Left forelimb (tissue), 1 donor: ENCODE measurements around the gene LHX2.

ENCODE experiments used
- DNase-seq: peaks from one replicate; pipeline ENCODE4 v3.0.0-alpha.2; 2018; ENCODE audit warnings: low spot score

Gene LHX2

DNA sequence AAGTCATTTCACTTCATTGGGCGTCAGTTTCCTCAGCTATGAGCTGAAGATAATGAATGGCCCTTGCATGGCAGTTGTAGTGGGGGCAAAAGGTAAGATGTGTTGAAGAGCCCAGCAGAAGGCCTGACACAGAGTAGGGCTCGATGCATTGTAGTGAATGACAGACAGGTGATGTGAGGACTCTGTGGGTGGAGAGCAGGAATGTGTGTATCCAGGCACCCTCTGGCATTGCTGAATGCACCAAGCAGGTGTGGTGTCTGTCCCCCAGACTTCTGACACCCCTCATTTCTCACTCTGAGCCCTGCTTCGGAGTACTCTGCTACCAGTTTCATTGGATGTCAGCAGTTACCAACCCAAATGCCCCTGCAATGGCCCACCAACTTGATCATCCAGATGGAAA lies 22.4 kb downstream of the LHX2 start:
- DNase-seq: no peak

DNA sequence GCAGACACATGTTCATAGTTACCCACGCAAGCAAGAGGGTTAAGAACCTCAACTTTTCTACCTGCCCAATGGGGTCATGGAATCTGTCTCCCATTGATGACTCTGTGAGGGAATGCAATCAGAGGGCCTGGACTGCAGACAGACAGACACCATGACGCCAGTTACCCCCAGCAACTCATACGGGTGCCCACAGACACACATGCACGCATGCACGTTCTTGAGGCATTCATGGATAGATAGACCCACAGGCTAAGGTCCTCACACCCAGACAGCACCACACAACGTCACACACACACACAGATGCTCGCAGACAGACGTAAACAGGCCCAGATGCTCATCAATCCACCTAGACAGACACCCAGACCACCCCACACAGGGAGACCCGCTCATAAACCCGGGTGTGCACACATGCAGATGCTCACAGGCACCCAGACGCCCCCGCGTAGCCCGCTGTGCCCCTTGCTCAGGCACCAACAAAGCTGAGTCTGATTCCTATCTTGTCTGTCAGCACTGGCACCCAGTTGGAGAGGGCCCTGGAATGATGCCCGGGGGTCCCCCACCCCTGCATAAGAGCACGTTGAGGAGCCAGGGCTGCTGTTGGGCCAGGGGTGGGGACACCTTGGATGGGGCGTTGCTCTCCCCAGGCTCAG lies 23.6 kb downstream of the LHX2 start:
- DNase-seq: no peak

DNA sequence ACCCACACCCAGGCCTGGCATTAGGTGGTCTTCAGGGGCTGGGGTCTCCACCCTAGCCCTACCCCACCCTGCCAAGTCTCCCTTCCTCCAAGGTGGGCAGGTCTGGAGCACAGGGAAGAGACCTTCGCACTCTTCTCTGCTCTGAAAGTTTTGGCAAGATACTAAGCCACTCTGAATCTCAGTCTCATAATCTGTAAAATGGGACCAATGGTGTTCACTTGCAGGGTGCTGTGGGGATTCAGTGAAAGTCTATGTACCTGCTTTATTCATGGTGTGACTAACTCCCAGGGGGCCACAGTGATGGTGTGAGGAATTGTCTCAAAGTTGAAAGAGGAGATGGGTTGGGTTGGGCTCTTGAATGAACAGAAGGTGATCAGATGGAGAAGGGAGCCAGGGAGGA lies 25.0 kb downstream of the LHX2 start:
- DNase-seq: no peak

DNA sequence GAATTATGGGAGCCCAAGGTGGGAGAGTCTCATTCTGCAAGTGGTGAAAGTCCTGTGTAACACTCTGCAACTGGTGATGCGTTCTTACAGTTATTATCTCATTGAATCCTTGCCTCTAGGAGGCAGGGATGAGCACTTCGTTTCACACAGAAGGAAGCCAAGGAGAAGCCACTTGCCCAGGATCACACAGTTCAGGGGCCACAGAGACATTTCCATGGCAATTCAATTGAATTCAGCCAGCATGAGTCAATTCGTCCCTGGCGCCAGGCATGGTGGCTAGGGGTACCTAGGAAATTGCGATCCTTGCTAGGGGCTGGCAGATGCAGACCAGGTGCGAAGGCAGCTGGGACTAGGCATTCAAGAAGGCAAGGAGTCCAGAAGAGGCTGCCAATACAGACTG lies 26.2 kb downstream of the LHX2 start:
- DNase-seq: no peak

DNA sequence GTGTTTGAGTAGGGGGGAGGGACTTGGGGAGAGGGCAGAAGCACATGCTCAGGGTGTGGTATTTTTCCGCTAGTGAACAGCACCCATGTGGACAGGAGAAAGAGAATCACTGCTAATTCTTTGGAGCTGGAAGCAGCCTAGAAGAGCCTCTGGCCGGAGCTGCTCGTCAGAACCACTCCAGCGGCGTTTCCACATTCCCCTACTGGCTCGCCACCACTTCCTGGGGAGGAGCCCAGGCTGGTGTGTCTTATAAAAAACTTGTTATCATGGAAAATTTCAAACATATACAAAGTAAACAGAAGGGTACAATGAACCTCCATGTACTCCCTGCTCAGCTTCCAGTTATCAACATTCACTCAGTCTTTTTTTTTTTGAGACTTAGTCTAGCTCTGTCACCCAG lies 26.7 kb downstream of the LHX2 start:
- DNase-seq: no peak

DNA sequence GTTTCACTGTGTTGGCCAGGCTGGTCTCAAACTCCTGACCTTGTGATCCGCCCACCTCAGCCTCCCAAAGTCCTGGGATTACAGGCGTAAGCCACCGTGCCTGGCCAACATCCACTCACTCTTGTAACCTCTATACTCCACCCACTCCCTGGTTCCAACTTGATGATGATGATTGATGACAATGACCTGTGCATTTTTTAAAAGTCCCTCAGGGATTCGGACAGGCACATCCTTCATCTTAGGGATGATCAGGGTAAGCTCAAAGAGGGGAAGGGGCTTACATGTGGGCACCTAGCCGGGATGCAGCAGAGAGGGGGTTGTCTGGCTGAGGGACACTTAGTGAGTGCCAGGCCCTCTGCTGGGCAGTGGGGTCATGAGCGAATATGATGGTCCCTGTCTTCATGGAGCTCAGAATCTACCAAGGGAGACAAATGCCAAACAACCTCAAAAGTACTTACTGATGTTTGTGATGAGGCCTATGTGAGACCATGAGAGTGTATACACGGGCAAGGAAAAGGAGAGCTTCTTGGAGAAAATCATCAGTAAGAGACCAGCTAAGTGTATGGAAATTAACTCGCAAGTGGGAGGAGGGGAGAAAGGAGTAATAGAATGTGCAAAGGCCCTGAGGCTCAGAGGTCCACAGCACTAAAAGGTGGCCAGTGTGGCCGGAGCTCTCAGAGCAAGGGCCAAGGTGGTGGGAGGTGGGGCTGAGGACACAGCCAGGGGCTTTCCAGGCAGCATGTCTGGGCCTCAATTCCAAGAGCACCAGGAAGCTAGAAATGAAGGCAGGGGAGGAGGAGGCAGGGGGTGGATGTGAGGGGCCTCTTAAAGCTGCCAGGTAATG lies 27.4 kb downstream of the LHX2 start:
- no peak for DNase-seq

DNA sequence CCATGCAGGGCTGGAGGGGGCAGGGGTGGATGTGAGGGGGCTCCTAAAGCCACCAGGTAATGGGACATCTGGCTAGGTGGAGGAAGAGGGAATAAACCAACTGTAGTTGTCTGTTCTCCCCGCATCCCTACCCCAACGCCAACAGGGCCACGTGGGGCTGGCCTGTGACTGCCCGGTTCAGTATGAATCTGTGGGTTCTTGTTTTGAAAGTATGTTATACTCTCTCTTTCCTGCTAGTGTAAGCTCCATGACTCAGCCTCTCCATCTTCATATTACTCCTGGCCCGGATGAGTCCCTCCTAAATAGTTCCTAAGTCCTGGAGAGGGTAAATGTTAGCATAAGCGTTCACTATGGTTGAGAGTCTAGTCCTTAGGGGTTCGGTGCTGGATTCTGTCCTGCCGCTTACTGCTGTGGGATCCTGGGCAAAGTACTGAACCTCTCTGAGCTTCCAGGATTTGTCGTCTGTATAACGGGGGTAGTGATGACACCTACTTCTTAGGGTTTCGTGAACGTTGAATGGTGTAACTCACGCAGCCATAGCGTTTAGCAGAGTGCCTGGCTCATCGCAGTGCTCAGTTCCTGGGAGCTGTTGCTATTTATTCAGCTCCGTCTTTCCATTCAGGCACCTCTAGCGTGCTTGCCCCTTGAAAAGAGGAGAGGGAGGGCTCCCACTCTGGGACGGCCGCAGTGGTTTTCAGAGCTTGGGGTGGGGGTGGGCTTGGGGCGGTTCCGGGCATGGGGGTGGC lies 28.8 kb downstream of the LHX2 start:
- no peak for DNase-seq

DNA sequence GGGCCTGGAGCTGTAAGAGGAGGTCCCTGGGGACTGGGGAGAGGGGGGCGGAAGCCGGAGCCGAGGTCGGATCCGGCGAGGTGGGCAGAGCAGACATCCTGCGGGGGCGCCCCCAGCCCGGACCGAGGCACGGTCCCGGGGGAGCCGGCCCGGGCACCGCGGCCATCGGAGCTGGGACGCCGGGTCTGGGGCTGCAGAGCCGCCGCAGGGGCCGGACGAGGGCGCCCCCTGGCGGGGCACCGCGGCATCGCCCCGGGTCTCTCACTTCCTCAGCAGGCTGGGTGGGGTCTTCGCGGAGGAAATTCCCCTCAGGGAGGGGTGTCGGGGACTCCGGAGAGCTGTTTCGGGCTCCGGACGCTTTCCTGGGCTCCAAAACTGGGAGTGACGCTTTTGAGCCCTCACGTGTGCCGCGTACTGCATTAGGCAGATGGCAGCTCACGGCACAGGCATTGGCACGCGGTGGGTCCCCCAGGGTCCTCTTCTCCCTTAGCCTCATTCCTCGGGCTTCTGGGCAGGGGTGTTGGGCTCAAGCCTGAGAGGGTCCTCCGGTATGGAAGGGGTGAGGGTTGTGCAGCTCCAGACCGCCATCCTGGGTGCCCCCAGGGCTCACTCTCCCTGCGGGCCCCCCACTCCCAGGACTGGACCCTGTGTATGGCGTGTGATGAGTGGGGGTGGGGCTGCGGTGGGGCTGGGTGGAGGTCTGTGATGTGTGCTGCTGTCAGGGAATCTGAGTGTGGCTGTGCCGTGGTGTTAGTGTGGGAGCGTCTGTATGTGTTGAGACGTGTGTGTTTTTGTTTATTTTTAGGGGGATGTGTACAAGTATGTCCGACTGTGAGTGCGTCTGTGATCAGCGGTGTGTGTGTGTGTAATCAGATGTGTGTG lies 29.6 kb downstream of the LHX2 start:
- no peak for DNase-seq

DNA sequence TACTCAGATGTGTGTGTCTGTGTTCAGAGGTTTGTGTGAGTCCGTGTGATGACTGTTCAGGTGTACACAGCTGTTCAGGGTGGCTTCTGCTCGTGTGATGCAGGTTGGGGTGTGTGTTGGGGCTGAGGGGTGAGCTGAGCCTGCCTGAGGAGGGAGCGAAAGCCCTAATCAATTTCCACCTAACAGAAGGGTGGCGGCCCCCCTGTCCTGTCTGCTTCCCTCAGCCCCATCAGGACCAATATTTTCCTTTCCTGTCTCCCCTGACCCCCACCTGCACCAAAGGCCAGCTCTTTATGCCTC lies 30.2 kb downstream of the LHX2 start:
- no peak for DNase-seq

DNA sequence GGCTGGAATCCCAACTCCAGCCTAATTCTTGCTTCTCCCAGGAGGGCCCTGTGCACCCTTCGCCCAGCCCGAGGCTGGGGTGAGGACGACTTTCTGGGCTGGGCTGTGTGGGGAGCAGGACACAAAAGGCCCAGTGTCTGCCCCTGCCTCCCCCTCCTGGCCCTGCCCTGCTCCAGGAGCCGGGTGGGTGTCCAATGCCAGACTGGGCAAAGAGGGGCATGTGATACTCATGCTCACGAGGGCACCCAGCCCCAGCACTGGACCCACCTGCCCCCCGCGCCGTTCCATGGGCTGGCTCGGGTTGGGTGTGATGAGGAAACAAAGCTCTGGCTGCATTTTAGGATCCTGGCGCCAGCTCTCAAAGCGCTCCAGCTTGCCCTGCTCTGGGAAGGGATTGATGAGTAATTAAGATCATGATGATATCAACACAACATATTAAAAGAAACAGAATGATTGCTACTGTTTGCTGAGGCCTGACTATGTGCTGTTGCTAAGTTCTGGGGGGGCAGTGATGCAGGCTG lies 30.7 kb downstream of the LHX2 start:
- no peak for DNase-seq

DNA sequence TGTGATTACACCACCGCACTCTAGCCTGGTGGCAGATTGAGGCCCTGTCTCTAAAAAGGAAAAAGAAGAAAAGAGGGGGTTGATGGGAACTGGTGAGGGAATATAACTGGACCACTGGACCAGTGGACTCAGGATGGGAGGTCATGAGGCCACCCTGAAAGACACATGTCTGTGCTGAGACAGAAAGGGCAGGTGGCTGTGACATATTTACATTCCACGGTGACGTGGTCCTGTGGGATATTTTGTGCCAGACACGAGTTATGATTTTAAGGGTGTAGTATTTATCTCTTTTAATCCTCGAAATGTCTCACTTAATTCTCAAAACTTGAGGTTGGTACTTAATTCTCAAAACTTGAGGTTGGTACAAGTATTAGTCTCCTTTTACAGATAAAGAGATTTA lies 32.9 kb downstream of the LHX2 start:
- no peak for DNase-seq

DNA sequence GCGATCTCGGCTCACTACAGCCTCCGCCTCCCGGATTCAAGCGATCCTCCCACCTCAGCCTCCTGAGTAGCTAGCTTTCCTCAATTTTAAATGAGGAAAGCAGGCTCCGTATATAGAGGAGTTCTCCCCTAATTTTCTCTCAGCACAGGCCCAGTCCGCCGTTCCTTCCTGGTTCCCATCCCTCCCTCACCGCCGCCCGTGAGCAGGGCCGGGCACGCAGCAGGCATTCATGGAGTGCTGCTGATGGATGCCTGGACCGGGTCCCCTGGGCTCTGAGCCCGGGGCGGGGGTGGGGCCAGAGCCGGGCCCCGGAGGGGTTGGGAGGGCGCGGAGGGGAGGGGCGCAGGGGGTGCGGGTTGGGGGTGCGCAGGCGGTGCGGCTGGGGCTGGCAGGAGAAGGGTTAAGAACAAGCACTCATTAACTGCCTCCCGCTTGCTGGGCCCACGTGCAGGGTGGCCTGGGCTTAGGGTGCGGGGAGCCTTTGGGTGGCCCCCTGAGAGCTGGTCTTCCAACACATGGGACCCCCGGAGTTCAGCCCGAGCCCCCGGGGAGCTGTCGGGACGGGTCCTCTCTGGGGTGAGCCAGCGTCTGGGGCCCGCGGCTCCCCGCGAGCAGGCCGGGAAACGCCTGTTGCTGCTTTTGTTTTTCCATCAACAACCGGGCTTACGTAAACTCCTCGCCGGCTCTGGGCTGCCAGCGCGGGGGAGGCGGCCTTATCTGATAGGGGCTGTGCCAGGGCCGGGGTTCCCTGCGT lies 33.7 kb downstream of the LHX2 start:
- DNase-seq: no peak

DNA sequence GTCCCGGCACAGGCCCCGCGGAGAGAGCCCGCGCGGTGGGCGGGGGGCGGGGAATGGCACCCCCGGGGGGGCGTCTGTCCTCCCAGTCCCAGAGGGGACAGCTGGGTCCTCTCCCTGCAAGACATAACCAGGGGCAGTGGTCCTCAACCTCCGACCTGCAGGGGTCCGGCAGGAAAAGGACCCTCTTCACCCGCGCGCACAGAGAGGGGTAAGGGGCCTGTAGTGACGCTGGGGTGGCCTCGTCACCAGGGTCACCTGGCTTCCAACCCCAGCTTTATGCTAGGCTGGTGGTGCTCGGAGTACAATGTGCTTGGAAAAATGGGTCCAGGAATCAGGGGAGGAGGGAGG lies 34.2 kb downstream of the LHX2 start:
- no peak for DNase-seq

DNA sequence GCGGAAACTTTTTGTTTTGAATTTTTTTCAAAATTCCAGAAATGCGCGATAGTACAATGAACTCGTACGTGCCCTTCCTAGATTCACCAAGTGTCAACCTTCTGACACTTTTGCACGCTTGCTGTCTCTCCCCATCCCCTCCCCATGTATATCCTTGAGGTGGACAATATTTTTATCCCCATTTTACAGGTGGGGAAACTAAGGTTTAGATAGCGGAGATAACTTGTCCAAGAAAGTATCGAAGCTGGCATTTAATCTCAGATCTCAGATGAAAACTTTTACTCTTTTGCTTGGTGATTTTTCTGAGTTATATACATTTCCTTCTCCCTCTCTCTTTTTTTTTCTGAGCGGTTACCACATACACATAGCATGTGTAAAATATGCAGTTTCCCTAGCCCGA lies 34.6 kb downstream of the LHX2 start:
- DNase-seq: no peak

DNA sequence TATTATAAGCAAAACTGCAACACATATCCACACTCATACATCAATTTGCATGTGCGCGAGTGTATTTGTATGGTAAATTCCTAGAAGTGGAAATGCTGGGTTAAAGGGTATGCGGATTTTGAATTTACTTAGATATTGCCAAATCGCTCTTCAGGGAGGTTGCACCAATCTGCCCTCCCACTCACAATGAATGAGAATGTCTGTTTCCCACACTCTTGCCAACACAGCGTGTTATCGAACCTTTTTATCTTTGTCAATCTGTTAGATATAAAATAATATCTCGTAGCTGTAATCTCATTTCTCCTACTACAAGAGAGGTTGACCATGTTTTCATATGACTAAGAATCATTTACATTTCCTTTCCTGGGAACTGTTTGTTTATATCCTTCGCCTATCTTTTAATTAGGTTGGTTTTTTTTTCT lies 35.7 kb downstream of the LHX2 start:
- DNase-seq: no peak

DNA sequence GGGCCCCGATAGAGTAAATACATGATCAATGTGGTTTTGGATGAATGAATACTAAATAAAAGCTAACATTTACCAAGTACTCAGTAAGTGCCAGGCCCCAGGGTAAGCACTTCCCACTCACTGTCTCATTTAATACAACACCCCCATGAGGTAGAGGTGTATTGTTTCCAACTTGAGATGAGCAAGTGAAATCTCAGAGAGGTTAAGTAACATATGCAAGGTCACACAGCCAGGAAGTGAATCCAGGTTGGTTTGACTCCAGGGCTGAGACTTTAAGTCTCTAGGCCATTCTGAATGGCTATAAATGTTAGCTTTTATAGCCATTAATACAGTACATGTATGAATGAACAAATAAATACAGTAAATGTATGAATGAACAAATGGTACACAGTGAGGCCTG lies 39.4 kb downstream of the LHX2 start:
- DNase-seq: no peak

DNA sequence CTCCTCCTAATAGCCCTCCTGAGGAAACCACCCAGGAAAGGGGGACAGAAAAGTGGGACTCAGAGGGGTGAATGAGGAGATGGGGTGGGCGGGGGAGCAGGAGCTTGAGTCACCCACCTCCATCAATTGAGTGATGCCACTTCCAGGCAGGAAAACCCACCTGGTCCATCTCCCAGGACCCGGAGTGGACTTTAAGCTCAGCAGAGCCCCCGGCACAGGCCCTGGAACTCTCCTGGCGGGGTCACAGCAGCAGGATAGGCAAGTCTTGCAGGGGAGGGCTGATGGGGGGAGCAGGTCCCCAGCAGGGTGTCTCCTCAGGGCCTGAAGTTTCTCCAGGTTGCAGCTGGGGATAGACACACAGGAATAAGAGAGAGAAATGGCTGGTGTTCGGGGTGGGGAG lies 40.8 kb downstream of the LHX2 start:
- DNase-seq: no peak

DNA sequence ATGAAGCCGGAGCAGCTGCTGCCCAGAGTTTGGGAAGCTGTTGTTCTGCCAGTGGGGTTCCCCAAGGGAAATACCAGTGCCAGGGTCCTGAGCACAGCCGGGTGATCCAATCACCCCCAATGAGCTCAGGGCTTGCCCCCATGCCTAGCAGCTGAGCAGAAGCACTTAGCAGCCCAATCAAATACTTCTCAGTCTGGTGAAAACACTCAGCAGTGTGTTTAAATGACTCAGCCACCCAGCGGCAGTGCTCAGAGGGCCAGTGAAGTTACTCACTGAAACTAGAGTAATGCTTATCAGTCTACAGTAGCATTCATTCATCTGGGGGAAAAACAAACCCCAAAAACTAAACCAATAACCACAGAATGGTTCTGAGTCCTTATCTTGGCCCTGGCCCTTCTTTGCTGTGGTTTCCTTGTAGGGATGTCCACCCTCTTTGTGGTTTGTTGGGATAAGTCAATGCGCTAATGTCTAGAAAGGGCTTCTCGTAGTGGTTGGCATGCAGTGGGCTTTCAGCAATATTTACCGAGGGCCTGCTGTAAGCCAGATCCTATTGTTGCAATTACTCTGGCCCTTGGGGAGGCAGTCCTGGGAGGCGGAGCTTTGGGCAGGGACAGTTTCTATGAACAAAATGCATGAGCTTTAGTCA lies 43.1 kb downstream of the LHX2 start:
- no peak for DNase-seq

DNA sequence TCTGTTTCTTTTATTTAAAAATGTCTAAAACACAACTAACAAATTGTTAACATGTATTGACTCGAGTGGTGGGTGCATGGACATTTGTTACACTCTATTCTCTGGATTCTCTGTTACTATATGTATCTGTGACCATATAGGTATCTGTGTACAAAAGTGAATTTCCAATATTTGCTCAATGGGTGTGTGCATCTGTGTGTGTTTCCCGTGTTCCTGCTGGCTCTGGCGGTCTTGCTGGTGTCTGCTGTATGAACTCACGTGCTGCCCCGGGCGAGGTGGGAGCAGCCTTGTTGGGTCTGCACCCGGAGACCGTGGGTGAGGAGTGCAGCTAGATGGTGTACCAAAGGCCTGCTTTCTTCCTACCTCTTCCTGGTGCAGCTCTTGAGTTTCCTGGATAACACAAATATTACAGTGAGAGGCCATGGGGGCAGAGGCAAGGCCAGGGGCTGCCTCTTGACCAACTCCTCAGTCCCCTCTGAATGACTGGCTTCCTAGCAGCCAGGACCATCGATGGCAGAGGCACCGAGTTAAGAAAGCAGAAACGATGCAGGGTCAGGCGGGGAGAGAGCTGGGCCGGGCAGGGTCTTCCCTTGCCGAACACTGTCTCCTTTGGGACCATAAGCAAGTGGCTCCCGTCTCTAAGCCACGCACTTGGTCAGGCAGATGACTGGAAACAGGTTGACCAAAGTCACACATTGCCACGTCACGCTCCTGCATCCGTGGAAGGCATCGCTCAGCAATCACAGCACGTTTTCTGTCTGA lies 49.5 kb downstream of the LHX2 start:
- no peak for DNase-seq

DNA sequence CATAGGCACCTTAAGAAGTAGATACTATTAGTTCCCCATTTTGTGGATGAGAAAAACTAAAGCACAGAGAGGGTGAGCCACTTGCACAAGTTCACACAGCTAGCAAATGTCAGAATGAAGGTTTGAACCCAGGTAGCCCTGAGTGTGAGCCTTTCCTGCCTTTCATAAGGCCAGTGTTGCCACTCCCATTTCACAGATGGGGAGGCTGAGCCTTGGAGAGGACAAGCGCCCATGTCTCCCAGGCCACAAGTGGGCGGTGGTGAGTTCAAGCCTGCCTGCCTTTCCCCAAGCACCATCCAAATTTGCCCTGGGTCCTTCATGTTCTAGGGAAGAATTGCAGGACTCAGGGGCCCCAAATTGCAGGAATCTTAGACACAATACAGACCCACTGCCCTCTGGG lies 50.6 kb downstream of the LHX2 start:
- no peak for DNase-seq
